ENCODE results near the gene PDC.

GRCh38 chr1:186429017-186429416, 31.9 kb downstream of the PDC start:
- TF ChIP-seq CTCF (IDR thresholded peaks at IDR 0.05) (no peak), POLR2A (IDR thresholded peaks at IDR 0.05) (no peak)
